H1 (cell line): ENCODE data around the gene NLRC5. TPM values are rescaled to one million over a fixed set of nuclear protein-coding genes. Genes with fewer than 3 reads are reported as not detected.
A peak's percentile ranks its signal among the peaks of the same experiment; 100 is the strongest.

Source experiments
- CTCF ChIA-PET: fragments of 300-600 bp; sonication (Branson Sonifier 250); formaldehyde crosslinking; loops from one replicate; lab custom pipeline; 2021; ENCODE audit not compliant: partially characterized antibody; lab: Charles Lee
- POLR2A ChIA-PET: fragments of 300-600 bp; sonication (Branson Sonifier 250); formaldehyde crosslinking; loops from one replicate; lab custom pipeline; 2021; ENCODE audit warnings: inconsistent platforms; ENCODE audit not compliant: partially characterized antibody; lab: Charles Lee
- DNase-seq, 2 experiments: peaks; one replicate each; pipeline versions ENCODE4 v3.0.0 to v3.0.0-alpha.2; 2010 to 2022; ENCODE audit warnings: low spot score in 2 of 2, low read depth in 1 of 2, mixed read lengths in 1 of 2
- FAIRE-seq: peaks from 2 replicates; lab custom pipeline; 2011; peaks lifted over from hg19 to GRCh38; lab: Jason Lieb, UNC
- H2AFZ ChIP-seq: 2 replicates; pipeline ENCODE4 v1.8.1; 2012; ENCODE audit warnings: low read length, inconsistent platforms
- H2AK5ac ChIP-seq: 2 replicates; pipeline ENCODE4 v1.6.1; 2013; ENCODE audit warnings: low read depth, low read length
- H2BK120ac ChIP-seq: replicated peaks from 2 replicates; pipeline ENCODE3; 2013; ENCODE audit warnings: low read depth, low read length, inconsistent platforms
- H2BK12ac ChIP-seq: 2 replicates; pipeline ENCODE4 v1.6.1; 2013; ENCODE audit warnings: low read depth, low read length
- H2BK15ac ChIP-seq: 2 replicates; pipeline ENCODE4 v1.6.1; 2013; ENCODE audit warnings: low read length
- H2BK20ac ChIP-seq: 2 replicates; pipeline ENCODE4 v1.6.1; 2013; ENCODE audit warnings: low read length
- H2BK5ac ChIP-seq: 2 replicates; pipeline ENCODE4 v1.6.1; 2013; ENCODE audit warnings: low read depth, low read length
- H3K14ac ChIP-seq: 2 replicates; pipeline ENCODE4 v1.6.1; 2013; ENCODE audit warnings: inconsistent platforms; ENCODE audit not compliant: insufficient read length
- H3K18ac ChIP-seq: 2 replicates; pipeline ENCODE4 v1.6.1; 2013; ENCODE audit warnings: low read length; ENCODE audit errors: extremely low read depth
- H3K23ac ChIP-seq: 2 replicates; pipeline ENCODE4 v1.6.1; 2013; ENCODE audit warnings: inconsistent platforms; ENCODE audit not compliant: insufficient read length
- H3K23me2 ChIP-seq: 2 replicates; pipeline ENCODE4 v1.6.1; 2013; ENCODE audit warnings: low read depth, low read length
- H3K27ac ChIP-seq: 2 replicates; pipeline ENCODE4 v1.6.1; 2011; ENCODE audit warnings: low read depth, low read length, inconsistent platforms
- H3K27me3 ChIP-seq, 4 experiments: replicated peaks in 1 of 4; 1 replicate in 1 of 4; 2 replicates in 3 of 4; pipeline versions ENCODE4 v1.6.1 to v1.8.1; 2011 to 2013; ENCODE audit warnings: low read length in 3 of 4, mild to moderate bottlenecking in 3 of 4, inconsistent platforms in 2 of 4, mixed read lengths in 2 of 4, moderate library complexity in 1 of 4; ENCODE audit not compliant: control insufficient read depth in 3 of 4, insufficient read depth in 3 of 4; ENCODE audit errors: extremely low read depth in 1 of 4
- H3K36me3 ChIP-seq, 4 experiments: 2 replicates each; pipeline versions ENCODE4 v1.6.1 to v1.8.1; 2011 to 2013; ENCODE audit warnings: mild to moderate bottlenecking in 4 of 4, low read length in 3 of 4, moderate library complexity in 2 of 4, control low read depth in 1 of 4, inconsistent platforms in 1 of 4; ENCODE audit not compliant: insufficient read depth in 4 of 4, control insufficient read depth in 2 of 4
- H3K4ac ChIP-seq: replicated peaks from 2 replicates; pipeline ENCODE3; 2013; ENCODE audit warnings: low read length, low read depth, mixed read lengths, inconsistent platforms; ENCODE audit not compliant: insufficient read length
- H3K4me1 ChIP-seq, 4 experiments: replicated peaks in 1 of 4; 1 replicate in 1 of 4; 2 replicates in 3 of 4; pipeline versions ENCODE4 v1.6.1 to v1.8.1; 2011 to 2013; ENCODE audit warnings: low read length in 3 of 4, inconsistent platforms in 2 of 4, mixed read lengths in 1 of 4; ENCODE audit not compliant: insufficient read depth in 4 of 4, control insufficient read depth in 3 of 4
- H3K4me2 ChIP-seq, 2 experiments: 2 replicates each; pipeline versions ENCODE4 v1.6.1 to v1.8.1; 2011 to 2013; ENCODE audit warnings: low read depth in 2 of 2, low read length in 2 of 2, control low read depth in 1 of 2, inconsistent platforms in 1 of 2, mild to moderate bottlenecking in 1 of 2; ENCODE audit not compliant: insufficient read depth in 1 of 2
- H3K4me3 ChIP-seq, 4 experiments: fragments of 200-600, 300-600 bp in 1 of 4; sonication (generic), shearing (Covaris generic), sonication (Bioruptor Twin) in 1 of 4; 2 replicates each; pipeline versions ENCODE4 v1.5.1 to v1.8.1; 2011 to 2016; ENCODE audit warnings: low read length in 4 of 4, low read depth in 3 of 4, control low read depth in 2 of 4, inconsistent platforms in 2 of 4, mild to moderate bottlenecking in 2 of 4, mixed read lengths in 1 of 4, moderate library complexity in 1 of 4; ENCODE audit not compliant: insufficient read depth in 2 of 4; ENCODE audit errors: extremely low read depth in 1 of 4
- H3K56ac ChIP-seq: replicated peaks from 2 replicates; pipeline ENCODE3; 2013; ENCODE audit warnings: low read depth, mild to moderate bottlenecking, mixed read lengths, low read length, inconsistent platforms; ENCODE audit not compliant: insufficient read length
- H3K79me1 ChIP-seq: 2 replicates; pipeline ENCODE4 v1.6.1; 2013; ENCODE audit warnings: low read depth, low read length, control low read depth
- H3K79me2 ChIP-seq, 2 experiments: 2 replicates each; pipeline versions ENCODE4 v1.6.1 to v1.8.1; 2012 to 2013; ENCODE audit warnings: low read length in 2 of 2, mild to moderate bottlenecking in 2 of 2, inconsistent platforms in 1 of 2; ENCODE audit not compliant: insufficient read depth in 2 of 2, control insufficient read depth in 1 of 2
- H3K9ac ChIP-seq, 4 experiments: replicated peaks in 1 of 4; 1 replicate in 1 of 4; 2 replicates in 3 of 4; pipeline versions ENCODE4 v1.6.1 to v1.8.1; 2011 to 2013; ENCODE audit warnings: low read depth in 3 of 4, low read length in 3 of 4, control low read depth in 2 of 4, mild to moderate bottlenecking in 2 of 4, moderate library complexity in 2 of 4, inconsistent platforms in 1 of 4; ENCODE audit errors: extremely low read depth in 1 of 4
- H3K9me3 ChIP-seq, 2 experiments: 2 replicates each; pipeline versions ENCODE4 v1.6.1 to v1.8.1; 2012 to 2013; ENCODE audit warnings: mild to moderate bottlenecking in 2 of 2, moderate library complexity in 2 of 2, control low read depth in 1 of 2, inconsistent platforms in 1 of 2, low read depth in 1 of 2, low read length in 1 of 2, mixed read lengths in 1 of 2; ENCODE audit not compliant: insufficient read depth in 2 of 2
- H4K20me1 ChIP-seq, 2 experiments: replicated peaks in 1 of 2; 2 replicates each; pipeline versions ENCODE3 to v1.8.1; 2011 to 2013; ENCODE audit warnings: inconsistent platforms in 2 of 2, low read length in 2 of 2, mild to moderate bottlenecking in 1 of 2; ENCODE audit not compliant: insufficient read depth in 2 of 2, control insufficient read depth in 1 of 2
- H4K5ac ChIP-seq: 2 replicates; pipeline ENCODE4 v1.6.1; 2013; ENCODE audit warnings: low read length, low read depth, mixed read lengths, inconsistent platforms; ENCODE audit not compliant: insufficient read length
- H4K8ac ChIP-seq: 2 replicates; pipeline ENCODE4 v1.8.0; 2013; ENCODE audit warnings: mild to moderate bottlenecking, moderate library complexity, low read length, inconsistent platforms; ENCODE audit not compliant: insufficient read depth; ENCODE audit errors: extremely low read depth
- H4K91ac ChIP-seq: replicated peaks from 2 replicates; pipeline ENCODE3; 2013; ENCODE audit warnings: low read length, mixed read lengths, inconsistent platforms; ENCODE audit not compliant: insufficient read length
- GTF2F1 ChIP-seq: IDR thresholded peaks from 2 replicates; pipeline ENCODE4 v1.6.1; 2012; ENCODE audit warnings: low read depth, low read length, improper control_type of control experiment, borderline replicate concordance
- JUN ChIP-seq: IDR thresholded peaks from 2 replicates; pipeline ENCODE4 v1.6.1; 2011; ENCODE audit warnings: low read depth, mild to moderate bottlenecking, improper control_type of control experiment, low read length
- MAFK ChIP-seq: IDR thresholded peaks from 2 replicates; pipeline ENCODE4 v1.6.1; 2012; ENCODE audit warnings: low read depth, mild to moderate bottlenecking, improper control_type of control experiment, low read length
- POLR2A ChIP-seq, 2 experiments: IDR thresholded peaks; 1 replicate in 1 of 2; 2 replicates in 1 of 2; pipeline ENCODE4 v1.6.1; 2011; ENCODE audit warnings: low read depth in 2 of 2, low read length in 2 of 2, mild to moderate bottlenecking in 2 of 2; ENCODE audit errors: control extremely low read depth in 1 of 2
- POLR2AphosphoS5 ChIP-seq: IDR thresholded peaks from 2 replicates; pipeline ENCODE4 v1.6.1; 2011; ENCODE audit warnings: low read depth, low read length
- RAD21 ChIP-seq, 2 experiments: IDR thresholded peaks in 1 of 2; conservative IDR thresholded peaks in 1 of 2; 2 replicates each; pipeline ENCODE4 v1.6.1; 2011; ENCODE audit warnings: low read depth in 2 of 2, low read length in 2 of 2, improper control_type of control experiment in 1 of 2, inconsistent platforms in 1 of 2, mild to moderate bottlenecking in 1 of 2, moderate library complexity in 1 of 2
- TBP ChIP-seq: IDR thresholded peaks from 2 replicates; pipeline ENCODE4 v1.6.1; 2011; ENCODE audit warnings: low read depth, low read length, improper control_type of control experiment
- WGBS, 2 experiments: shearing (Covaris generic) in 1 of 2; methylation state at CpG; one replicate each; pipeline versions ENCODE4 v1.1.6 to v1.1.7; 2013 to 2015; ENCODE audit warnings: low lambda C conversion rate in 2 of 2, mixed read lengths in 2 of 2, inconsistent platforms in 1 of 2, low coverage in 1 of 2, missing lambda C conversion rate in 1 of 2; ENCODE audit not compliant: insufficient replicate concordance in 2 of 2, insufficient coverage in 1 of 2, insufficient read length in 1 of 2; ENCODE audit errors: extremely low coverage in 1 of 2, missing lambda C conversion rate in 1 of 2; 5-methylcytosine and 5-hydroxymethylcytosine counted together
- polyA plus RNA-seq, 7 experiments: library from polyadenylated mRNA; depleted of rRNA in 3 of 7; stranded (reverse) in 5 of 7; unstranded in 2 of 7; fragments of >200 nt in 5 of 7; fragments of 200-250 nt in 2 of 7; gene quantifications; 1 replicate in 5 of 7; 2 replicates in 1 of 7; 4 replicates in 1 of 7; pipeline versions ENCODE4 v1.2.1 to v1.2.3, GENCODE V29; 2011 to 2013; ENCODE audit warnings: missing spikeins in 2 of 7, mixed read lengths in 2 of 7
- total RNA-seq: library from RNA; stranded (reverse); fragmentation: NEBNext Ultra II Directional; extraction: Animal tissue kit (Norgen Biotek cat#: 25700); gene quantifications from 2 replicates; pipeline ENCODE4 v1.2.1, GENCODE V29; 2021
- TF ChIP-seq, protein P1 (sequence below): IDR thresholded peaks from 2 replicates; pipeline ENCODE4 v1.6.1; 2012; ENCODE audit warnings: low read length, inconsistent platforms

The NLRC5 gene
- total and polyA plus RNA-seq, 2 of the 8 experiments (the other 6 are each of a cell fraction or from before 2014, with no cell fraction given), result 2.2 to 3.2 TPM

DNA sequence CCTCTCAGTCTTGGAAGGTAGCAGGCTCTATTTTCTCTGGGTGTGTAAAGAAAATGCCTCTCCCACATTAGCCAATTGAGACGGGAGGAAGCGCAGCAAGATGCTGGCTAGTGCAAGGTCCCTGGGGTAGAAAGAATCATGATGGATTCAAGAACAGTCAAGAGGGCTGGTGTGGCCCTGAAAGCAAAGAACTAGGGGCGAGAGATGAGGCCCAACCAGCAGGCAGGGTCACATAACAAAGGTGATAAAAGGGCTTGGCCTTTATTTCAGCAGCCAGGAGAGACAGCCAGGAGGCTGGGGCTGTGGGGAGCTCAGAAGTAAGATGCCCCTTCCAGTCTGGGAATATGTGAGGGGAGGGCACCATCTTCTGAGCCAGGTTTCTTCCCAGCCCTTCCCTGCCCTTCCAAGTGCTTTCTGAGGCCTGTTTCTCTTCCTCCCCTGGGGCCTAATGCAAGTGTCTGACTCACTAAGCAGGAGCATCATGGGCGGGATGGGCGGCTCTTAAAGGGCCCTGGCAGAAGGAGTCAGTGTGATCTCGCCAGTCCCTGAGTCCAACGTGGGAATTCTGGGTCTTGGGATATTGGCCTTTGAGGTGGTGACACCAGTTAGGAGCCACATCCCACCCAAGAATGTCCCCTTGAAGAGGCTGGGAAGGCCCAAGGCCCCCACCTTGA, 3.9 kb upstream of the NLRC5 start:
- Histone ChIP-seq H3K4me1 (peaks cover 0 to 5% (median 3%) of the 10 kb centered on the region in 4 experiments; a peak in 3 of 7 replicates), H4K20me1 (no peaks in the 10 kb centered on the region), H3K18ac (no peak overlapping the region), H2AK5ac (no peak overlapping the region), H2BK15ac (0 out of 2 replicates have a peak overlapping the region, but pooled peaks have one; percentile 61), H3K9ac (no peak overlapping the region), H4K91ac (no peak overlapping the region), H3K14ac (no peak overlapping the region), H2AFZ (0 out of 2 replicates have a peak overlapping the region, but pooled peaks have one; percentile 46), H3K23me2 (peaks cover 8% of the 10 kb centered on the region; the same call in 1 of the 2 replicates), H3K23ac (no peak overlapping the region), H3K36me3 (no peaks in the 10 kb centered on the region), H3K56ac (no peak overlapping the region), H3K79me1 (no peaks in the 10 kb centered on the region), H2BK5ac (no peak overlapping the region), H3K9me3 (no peaks in the 10 kb centered on the region), H3K4ac (no peak overlapping the region), H3K4me3 (no peak overlapping the region), H3K27me3 (peaks cover 0 to 26% (median 17%) of the 10 kb centered on the region in 4 experiments; a peak in 6 of 7 replicates), H3K27ac (no peak overlapping the region), H4K5ac (no peak overlapping the region), H3K79me2 (no peaks in the 10 kb centered on the region), H2BK20ac (no peak overlapping the region), H3K4me2 (no peak overlapping the region), H2BK120ac (no peak overlapping the region), H4K8ac (no peak overlapping the region), H2BK12ac (no peak overlapping the region)
- no peak for DNase-seq
- ChIA-PET CTCF (interaction anchor here (0.6 to 8.1 kb wide), 2 partner anchors 20 to 118 kb away, joined by 3 to 67 read pairs; no protein-coding TSS in a partner anchor), POLR2A (interaction anchor here (1.4 kb wide), 1 partner anchor 21 kb away, joined by 3 read pairs; no protein-coding TSS in a partner anchor)
- no peak for FAIRE-seq
- WGBS, 2 experiments, result 73% methylated on average over 7 of the region's 7 CpGs; no CpG with 5 or more reads in 1 of the 2 experiments
- TF ChIP-seq POLR2AphosphoS5 (no peak), POLR2A (IDR thresholded peaks at IDR 0.05; ENCODE audit: control extremely low read depth in 1 of 2, low read depth in 2 of 2, low read length in 2 of 2) (no peak), RAD21 (IDR thresholded peaks at IDR 0.05 in 1 of 2, conservative IDR thresholded peaks at IDR 0.05 in 1 of 2; ENCODE audit: low read depth in 2 of 2, low read length in 2 of 2) (no peak), GTF2F1 (no peak), MAFK (no peak), JUN (no peak), TBP (no peak)
- TF ChIP-seq, protein P1, sequence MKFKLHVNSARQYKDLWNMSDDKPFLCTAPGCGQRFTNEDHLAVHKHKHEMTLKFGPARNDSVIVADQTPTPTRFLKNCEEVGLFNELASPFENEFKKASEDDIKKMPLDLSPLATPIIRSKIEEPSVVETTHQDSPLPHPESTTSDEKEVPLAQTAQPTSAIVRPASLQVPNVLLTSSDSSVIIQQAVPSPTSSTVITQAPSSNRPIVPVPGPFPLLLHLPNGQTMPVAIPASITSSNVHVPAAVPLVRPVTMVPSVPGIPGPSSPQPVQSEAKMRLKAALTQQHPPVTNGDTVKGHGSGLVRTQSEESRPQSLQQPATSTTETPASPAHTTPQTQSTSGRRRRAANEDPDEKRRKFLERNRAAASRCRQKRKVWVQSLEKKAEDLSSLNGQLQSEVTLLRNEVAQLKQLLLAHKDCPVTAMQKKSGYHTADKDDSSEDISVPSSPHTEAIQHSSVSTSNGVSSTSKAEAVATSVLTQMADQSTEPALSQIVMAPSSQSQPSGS, result no peak
